ENCODE results near the gene OSBPL9. TPM values are rescaled to one million over a fixed set of nuclear protein-coding genes. Genes with fewer than 3 reads are reported as not detected.

The OSBPL9 gene
- total and polyA plus RNA-seq, 2 experiments from 2014 or later: 82.7 to 102 TPM

GRCh38 chr1:51776408-51776807 lies 159.5 kb downstream of the OSBPL9 start (continued):
- TF ChIP-seq ZNF462 (CRISPR knock-in tag; IDR thresholded peaks at IDR 0.05) (no peak), STAT1 (IDR thresholded peaks at IDR 0.05; ENCODE audit: unreplicated experiment) (no peak)

GRCh38 chr1:51780927-51781326 lies 164.0 kb downstream of the OSBPL9 start:
- no peak for ATAC-seq
- H3K36me3 ChIP-seq (ENCODE audit: insufficient read depth): peaks cover 22% of the 10 kb centered on the region; the same call in 1 of the 2 replicates
- H3K4me2 ChIP-seq: no peak overlapping the region
- H4K20me1 ChIP-seq (replicated peaks; ENCODE audit: insufficient read depth): peaks cover 9% of the 10 kb centered on the region; the same call in 1 of the 2 replicates
- H3K9me3 Mint-ChIP-seq: no peaks in the 10 kb centered on the region
- H3K9me2 ChIP-seq (ENCODE audit: insufficient read depth): no peaks in the 10 kb centered on the region
- no peak overlapping the region for H3K27ac Mint-ChIP-seq
- no peaks in the 10 kb centered on the region for H3F3A ChIP-seq (replicated peaks; ENCODE audit: low read depth)
- no peak for DNase-seq (ENCODE audit: low spot score)
- H3K79me2 ChIP-seq (replicated peaks; ENCODE audit: insufficient read depth): no peaks in the 10 kb centered on the region
- H3K27me3 ChIP-seq (ENCODE audit: insufficient read depth): no peaks in the 10 kb centered on the region
- H3K4me3 Mint-ChIP-seq: no peak overlapping the region
- peaks cover 3% of the 10 kb centered on the region for H3K27me3 Mint-ChIP-seq (ENCODE audit: insufficient read depth, low read depth, poor library complexity)
- peaks cover 29% of the 10 kb centered on the region for H3K36me3 Mint-ChIP-seq (ENCODE audit: low read depth)
- no peak overlapping the region for H3K4me3 ChIP-seq
- no peak overlapping the region for H2AFZ ChIP-seq
- no peaks in the 10 kb centered on the region for H3K4me1 ChIP-seq (ENCODE audit: insufficient read depth)
- H3K4me1 Mint-ChIP-seq: no peaks in the 10 kb centered on the region
- H3K27ac ChIP-seq (ENCODE audit: low read depth): no peak overlapping the region
- TF ChIP-seq EZH2 (IDR thresholded peaks at IDR 0.05; ENCODE audit: low read depth, unreplicated experiment): no peak
- TF ChIP-seq STAT1 (IDR thresholded peaks at IDR 0.05; ENCODE audit: unreplicated experiment): no peak
- TF ChIP-seq ZNF462 (CRISPR knock-in tag; IDR thresholded peaks at IDR 0.05): no peak
- TF ChIP-seq ZNF331 (CRISPR knock-in tag; IDR thresholded peaks at IDR 0.05; ENCODE audit: low read depth): no peak
- TF ChIP-seq JUNB (IDR thresholded peaks at IDR 0.05; ENCODE audit: unreplicated experiment): no peak
- no peak for TF ChIP-seq NANOG (IDR thresholded peaks at IDR 0.05; ENCODE audit: borderline replicate concordance)
- no peak for TF ChIP-seq POLR2AphosphoS5 (IDR thresholded peaks at IDR 0.05; ENCODE audit: low read depth)
- no peak for TF ChIP-seq CTCF (conservative IDR thresholded peaks at IDR 0.05; ENCODE audit: low read depth in 2 of 2)
